GM12874 (cell line): ENCODE data around the gene SNTG2.

Experiments
- CTCF ChIP-seq: IDR thresholded peaks from 2 replicates; pipeline ENCODE4 v1.5.1; 2011; ENCODE audit warnings: low read depth, mild to moderate bottlenecking, control low read depth, low read length, moderate library complexity; ENCODE audit not compliant: insufficient read depth

Gene SNTG2

GRCh38 chr2:973129-973528 lies 22.5 kb downstream of the SNTG2 start:
- no peak for TF ChIP-seq CTCF

- TF ChIP-seq CTCF = no peak
These were observed 23.4 kb downstream of the SNTG2 start for GRCh38 chr2:974054-974453.

- no peak for TF ChIP-seq CTCF
These were observed 23.9 kb downstream of the SNTG2 start for GRCh38 chr2:974502-974901.

- no peak for TF ChIP-seq CTCF
These were observed 24.4 kb downstream of the SNTG2 start for GRCh38 chr2:975095-975494.

GRCh38 chr2:979069-979928 lies 28.6 kb downstream of the SNTG2 start:
- no peak for TF ChIP-seq CTCF

- no peak for TF ChIP-seq CTCF
These were observed 29.5 kb downstream of the SNTG2 start for GRCh38 chr2:980176-980575.

GRCh38 chr2:981258-981657 lies 30.6 kb downstream of the SNTG2 start:
- no peak for TF ChIP-seq CTCF

GRCh38 chr2:981759-982158 lies 31.1 kb downstream of the SNTG2 start:
- TF ChIP-seq CTCF = no peak
